K562 (cell line): Measurements from ENCODE around the gene OVCA2. TPM values are rescaled to one million over a fixed set of nuclear protein-coding genes. Genes with fewer than 3 reads are reported as not detected.

Experiments used
- ATF3 ChIP-seq, 2 experiments: fragments of 450-650 bp in 1 of 2; sonication (generic) in 1 of 2; formaldehyde crosslinking in 1 of 2; IDR thresholded peaks in 1 of 2; conservative IDR thresholded peaks in 1 of 2; 2 replicates each; pipeline versions ENCODE4 v1.6.1 to v1.8.1; 2016 to 2023; ENCODE audit warnings: mild to moderate bottlenecking in 2 of 2, moderate library complexity in 2 of 2, inconsistent platforms in 1 of 2, missing genetic modification reagents in 1 of 2
- MGA ChIP-seq: fragments of 450-650 bp; IDR thresholded peaks from 2 replicates; pipeline ENCODE4 v1.6.1; 2016; ENCODE audit warnings: mild to moderate bottlenecking, moderate library complexity
- POLR2G ChIP-seq: fragments of 200-400 bp; formaldehyde crosslinking; IDR thresholded peaks from 2 replicates; pipeline ENCODE4 v1.6.1; 2017; ENCODE audit warnings: low read depth, mild to moderate bottlenecking, antibody characterized with exemption, low read length, moderate library complexity
- SRSF9 ChIP-seq: fragments of 200-400 bp; formaldehyde crosslinking; IDR thresholded peaks from 2 replicates; pipeline ENCODE4 v1.6.1; 2017; ENCODE audit warnings: low read depth, low read length, borderline replicate concordance
- ZNF146 ChIP-seq: IDR thresholded peaks from one replicate; pipeline ENCODE4 v1.6.1; 2018; ENCODE audit warnings: missing compliant biosample characterization; ENCODE audit not compliant: unreplicated experiment
- polyA plus RNA-seq, 8 experiments: library from polyadenylated mRNA; depleted of rRNA in 4 of 8; stranded (reverse) in 5 of 8; unstranded in 3 of 8; fragments of >200 nt; fragmentation: Nextera tagmentation in 2 of 8; fragmentation: Illumina TruSeq in 1 of 8; extraction: Ambion mirVana in 2 of 8; extraction: Trizol in 1 of 8; gene quantifications; 2 replicates each; pipeline versions ENCODE4 v1.2.1 to v1.2.3, GENCODE V29; 2011 to 2014; ENCODE audit warnings: inconsistent platforms in 1 of 8, missing spikeins in 1 of 8
- total RNA-seq, 7 experiments: library from RNA; depleted of rRNA in 6 of 7; stranded (reverse); fragments of >200 nt in 6 of 7; fragmentation: Illumina TruSeq in 2 of 7; extraction: Trizol in 2 of 7; gene quantifications; 2 replicates each; pipeline versions ENCODE4 v1.2.1 to v1.2.3, GENCODE V29; 2011 to 2021; ENCODE audit warnings: low replicate concordance in 1 of 7
- TF ChIP-seq, protein P1 (sequence below), 2 experiments: fragments of 450-650 bp; conservative IDR thresholded peaks; 2 replicates each; pipeline ENCODE4 v1.6.1; 2017; ENCODE audit warnings: mild to moderate bottlenecking in 2 of 2, moderate library complexity in 2 of 2
- TF ChIP-seq, protein P2 (sequence below): fragments of 450-650 bp; formaldehyde crosslinking; IDR thresholded peaks from 2 replicates; pipeline ENCODE4 v1.4.0; 2022; ENCODE audit warnings: missing genetic modification characterization
- TF ChIP-seq, protein P3 (sequence below): fragments of 250-450 bp; sonication (Bioruptor Pico); IDR thresholded peaks from 2 replicates; pipeline ENCODE4 v1.5.0; 2020; ENCODE audit warnings: mild to moderate bottlenecking

Gene OVCA2
- total and polyA plus RNA-seq, 9 of the 15 experiments (the other 6 are each of a cell fraction or from before 2014, with no cell fraction given): 3.0 to 23.7 (median 14.1) TPM

GRCh38 chr17:2050300-2051060 is 8.7 kb downstream of the OVCA2 start (continued):
- TF ChIP-seq, protein P1, sequence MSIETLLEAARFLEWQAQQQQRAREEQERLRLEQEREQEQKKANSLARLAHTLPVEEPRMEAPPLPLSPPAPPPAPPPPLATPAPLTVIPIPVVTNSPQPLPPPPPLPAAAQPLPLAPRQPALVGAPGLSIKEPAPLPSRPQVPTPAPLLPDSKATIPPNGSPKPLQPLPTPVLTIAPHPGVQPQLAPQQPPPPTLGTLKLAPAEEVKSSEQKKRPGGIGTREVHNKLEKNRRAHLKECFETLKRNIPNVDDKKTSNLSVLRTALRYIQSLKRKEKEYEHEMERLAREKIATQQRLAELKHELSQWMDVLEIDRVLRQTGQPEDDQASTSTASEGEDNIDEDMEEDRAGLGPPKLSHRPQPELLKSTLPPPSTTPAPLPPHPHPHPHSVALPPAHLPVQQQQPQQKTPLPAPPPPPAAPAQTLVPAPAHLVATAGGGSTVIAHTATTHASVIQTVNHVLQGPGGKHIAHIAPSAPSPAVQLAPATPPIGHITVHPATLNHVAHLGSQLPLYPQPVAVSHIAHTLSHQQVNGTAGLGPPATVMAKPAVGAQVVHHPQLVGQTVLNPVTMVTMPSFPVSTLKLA (conservative IDR thresholded peaks at IDR 0.05): peak; percentile 45 to 78; a peak in 3 of 4 replicates
- peak; percentile 11 for TF ChIP-seq ZNF146 (CRISPR knock-in tag)
- TF ChIP-seq ATF3 (IDR thresholded peaks at IDR 0.05): 0 out of 2 replicates have a peak, but pooled peaks have one; percentile 19
- no peak for TF ChIP-seq ATF3 (CRISPR knock-in tag; conservative IDR thresholded peaks at IDR 0.05)
- TF ChIP-seq MGA: 0 out of 2 replicates have a peak, but pooled peaks have one; percentile 27
- TF ChIP-seq POLR2G: peak; percentile 58; the same call in 1 of the 2 replicates
- TF ChIP-seq, protein P2, sequence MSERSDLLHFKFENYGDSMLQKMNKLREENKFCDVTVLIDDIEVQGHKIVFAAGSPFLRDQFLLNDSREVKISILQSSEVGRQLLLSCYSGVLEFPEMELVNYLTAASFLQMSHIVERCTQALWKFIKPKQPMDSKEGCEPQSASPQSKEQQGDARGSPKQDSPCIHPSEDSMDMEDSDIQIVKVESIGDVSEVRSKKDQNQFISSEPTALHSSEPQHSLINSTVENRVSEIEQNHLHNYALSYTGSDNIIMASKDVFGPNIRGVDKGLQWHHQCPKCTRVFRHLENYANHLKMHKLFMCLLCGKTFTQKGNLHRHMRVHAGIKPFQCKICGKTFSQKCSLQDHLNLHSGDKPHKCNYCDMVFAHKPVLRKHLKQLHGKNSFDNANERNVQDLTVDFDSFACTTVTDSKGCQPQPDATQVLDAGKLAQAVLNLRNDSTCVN: no peak
- TF ChIP-seq SRSF9: no peak
- TF ChIP-seq, protein P3, sequence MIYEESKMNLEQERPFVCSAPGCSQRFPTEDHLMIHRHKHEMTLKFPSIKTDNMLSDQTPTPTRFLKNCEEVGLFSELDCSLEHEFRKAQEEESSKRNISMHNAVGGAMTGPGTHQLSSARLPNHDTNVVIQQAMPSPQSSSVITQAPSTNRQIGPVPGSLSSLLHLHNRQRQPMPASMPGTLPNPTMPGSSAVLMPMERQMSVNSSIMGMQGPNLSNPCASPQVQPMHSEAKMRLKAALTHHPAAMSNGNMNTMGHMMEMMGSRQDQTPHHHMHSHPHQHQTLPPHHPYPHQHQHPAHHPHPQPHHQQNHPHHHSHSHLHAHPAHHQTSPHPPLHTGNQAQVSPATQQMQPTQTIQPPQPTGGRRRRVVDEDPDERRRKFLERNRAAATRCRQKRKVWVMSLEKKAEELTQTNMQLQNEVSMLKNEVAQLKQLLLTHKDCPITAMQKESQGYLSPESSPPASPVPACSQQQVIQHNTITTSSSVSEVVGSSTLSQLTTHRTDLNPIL: no peak
